ENCODE measurements around the gene NGEF. TPM values are rescaled to one million over a fixed set of nuclear protein-coding genes. Genes with fewer than 3 reads are reported as not detected.

The NGEF gene
- total RNA-seq, 1 experiment from 2014 or later, result 5.4 TPM

DNA sequence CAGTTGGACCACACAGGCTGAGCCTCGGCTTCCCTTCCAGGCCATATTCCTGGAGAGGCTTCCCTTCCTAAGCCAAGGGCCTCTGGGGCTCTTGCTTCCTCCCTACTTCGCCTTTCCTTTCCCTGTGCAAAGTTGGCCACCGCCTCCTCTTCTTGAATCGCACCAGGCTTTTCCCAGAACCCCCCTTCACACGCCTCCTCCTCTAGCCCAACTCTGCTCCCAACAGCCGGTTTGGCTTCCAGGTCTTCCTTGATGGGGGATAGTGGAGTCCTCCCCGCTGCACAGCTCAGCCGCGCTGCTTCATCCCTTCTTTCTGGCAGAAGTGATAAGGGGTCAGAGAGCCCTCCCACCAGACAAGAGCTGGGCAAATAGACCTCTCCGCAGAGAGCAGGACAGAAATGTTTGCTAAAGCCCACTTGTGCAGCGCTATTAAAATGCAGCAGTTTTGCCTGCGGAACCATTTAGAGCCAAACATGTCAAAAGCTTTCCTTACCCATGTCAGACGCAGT is 86.6 kb downstream of the NGEF start:
- Mint-ChIP-seq H3K4me3 (peak overlapping the region; percentile 67), H3K36me3 (no peaks in the 10 kb centered on the region), H3K4me1 (peaks cover 22% of the 10 kb centered on the region), H3K27me3 (ENCODE audit: low read depth) (peaks cover 66% of the 10 kb centered on the region), H3K27ac (no peak overlapping the region), H3K9me3 (peaks cover 5% of the 10 kb centered on the region)
- peak; percentile 5; the same call in 1 of the 2 replicates for ATAC-seq
- TF ChIP-seq JAZF1 (CRISPR knock-in tag; IDR thresholded peaks at IDR 0.05) (no peak), ATF1 (CRISPR knock-in tag; IDR thresholded peaks at IDR 0.05) (no peak), JUN (CRISPR knock-in tag; IDR thresholded peaks at IDR 0.05) (no peak), HMGA2 (CRISPR knock-in tag; IDR thresholded peaks at IDR 0.05) (no peak), NFATC4 (CRISPR knock-in tag; IDR thresholded peaks at IDR 0.05) (no peak)
- TF ChIP-seq, protein P1, sequence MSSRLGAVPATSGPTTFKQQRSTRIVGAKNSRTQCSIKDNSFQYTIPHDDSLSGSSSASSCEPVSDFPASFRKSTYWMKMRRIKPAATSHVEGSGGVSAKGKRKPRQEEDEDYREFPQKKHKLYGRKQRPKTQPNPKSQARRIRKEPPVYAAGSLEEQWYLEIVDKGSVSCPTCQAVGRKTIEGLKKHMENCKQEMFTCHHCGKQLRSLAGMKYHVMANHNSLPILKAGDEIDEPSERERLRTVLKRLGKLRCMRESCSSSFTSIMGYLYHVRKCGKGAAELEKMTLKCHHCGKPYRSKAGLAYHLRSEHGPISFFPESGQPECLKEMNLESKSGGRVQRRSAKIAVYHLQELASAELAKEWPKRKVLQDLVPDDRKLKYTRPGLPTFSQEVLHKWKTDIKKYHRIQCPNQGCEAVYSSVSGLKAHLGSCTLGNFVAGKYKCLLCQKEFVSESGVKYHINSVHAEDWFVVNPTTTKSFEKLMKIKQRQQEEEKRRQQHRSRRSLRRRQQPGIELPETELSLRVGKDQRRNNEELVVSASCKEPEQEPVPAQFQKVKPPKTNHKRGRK (CRISPR knock-in tag; IDR thresholded peaks at IDR 0.05; ENCODE audit: borderline replicate concordance), result no peak
- TF ChIP-seq, protein P2, sequence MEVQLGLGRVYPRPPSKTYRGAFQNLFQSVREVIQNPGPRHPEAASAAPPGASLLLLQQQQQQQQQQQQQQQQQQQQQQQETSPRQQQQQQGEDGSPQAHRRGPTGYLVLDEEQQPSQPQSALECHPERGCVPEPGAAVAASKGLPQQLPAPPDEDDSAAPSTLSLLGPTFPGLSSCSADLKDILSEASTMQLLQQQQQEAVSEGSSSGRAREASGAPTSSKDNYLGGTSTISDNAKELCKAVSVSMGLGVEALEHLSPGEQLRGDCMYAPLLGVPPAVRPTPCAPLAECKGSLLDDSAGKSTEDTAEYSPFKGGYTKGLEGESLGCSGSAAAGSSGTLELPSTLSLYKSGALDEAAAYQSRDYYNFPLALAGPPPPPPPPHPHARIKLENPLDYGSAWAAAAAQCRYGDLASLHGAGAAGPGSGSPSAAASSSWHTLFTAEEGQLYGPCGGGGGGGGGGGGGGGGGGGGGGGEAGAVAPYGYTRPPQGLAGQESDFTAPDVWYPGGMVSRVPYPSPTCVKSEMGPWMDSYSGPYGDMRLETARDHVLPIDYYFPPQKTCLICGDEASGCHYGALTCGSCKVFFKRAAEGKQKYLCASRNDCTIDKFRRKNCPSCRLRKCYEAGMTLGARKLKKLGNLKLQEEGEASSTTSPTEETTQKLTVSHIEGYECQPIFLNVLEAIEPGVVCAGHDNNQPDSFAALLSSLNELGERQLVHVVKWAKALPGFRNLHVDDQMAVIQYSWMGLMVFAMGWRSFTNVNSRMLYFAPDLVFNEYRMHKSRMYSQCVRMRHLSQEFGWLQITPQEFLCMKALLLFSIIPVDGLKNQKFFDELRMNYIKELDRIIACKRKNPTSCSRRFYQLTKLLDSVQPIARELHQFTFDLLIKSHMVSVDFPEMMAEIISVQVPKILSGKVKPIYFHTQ (CRISPR knock-in tag; IDR thresholded peaks at IDR 0.05), result no peak
- no peak for DNase-seq (ENCODE audit: low spot score)
- ChIA-PET POLR2A (no interaction called here), CTCF (interaction anchor here (1.6 to 2.6 kb wide), 3 partner anchors 102 to 133 kb away, joined by 7 to 11 read pairs (median 7); partner anchors contain the start of gene INPP5D)

DNA sequence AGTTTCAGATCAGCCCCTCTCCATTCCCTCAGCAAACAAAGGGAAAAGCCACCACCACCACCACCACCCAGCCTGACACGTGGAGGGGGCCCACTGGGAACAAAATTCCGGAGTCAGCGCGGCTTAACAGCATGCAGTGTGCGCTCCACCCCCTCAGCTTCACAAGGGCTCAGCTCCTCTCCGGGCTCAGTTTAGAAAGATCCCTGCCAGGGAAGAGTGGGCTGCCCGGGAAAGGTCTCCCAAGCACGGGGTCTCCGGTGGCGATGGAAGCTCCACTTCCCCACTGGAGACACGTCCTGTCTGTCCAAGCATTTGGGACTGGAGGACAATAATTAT is 87.3 kb downstream of the NGEF start:
- H3K27ac Mint-ChIP-seq, result no peak overlapping the region
- H3K4me3 Mint-ChIP-seq, result no peak overlapping the region
- no peak for ATAC-seq
- H3K4me1 Mint-ChIP-seq, result peaks cover 22% of the 10 kb centered on the region
- ChIA-PET CTCF (interaction anchor here (0.7 to 1.9 kb wide), 6 partner anchors 32 to 203 kb away, joined by 3 to 7 read pairs (median 4); partner anchors contain the start of gene INPP5D), POLR2A (no interaction called here)
- H3K36me3 Mint-ChIP-seq, result no peaks in the 10 kb centered on the region
- DNase-seq (ENCODE audit: low spot score), result no peak
- H3K27me3 Mint-ChIP-seq (ENCODE audit: low read depth), result peaks cover 59% of the 10 kb centered on the region
- peaks cover 5% of the 10 kb centered on the region for H3K9me3 Mint-ChIP-seq
- TF ChIP-seq, protein P3, sequence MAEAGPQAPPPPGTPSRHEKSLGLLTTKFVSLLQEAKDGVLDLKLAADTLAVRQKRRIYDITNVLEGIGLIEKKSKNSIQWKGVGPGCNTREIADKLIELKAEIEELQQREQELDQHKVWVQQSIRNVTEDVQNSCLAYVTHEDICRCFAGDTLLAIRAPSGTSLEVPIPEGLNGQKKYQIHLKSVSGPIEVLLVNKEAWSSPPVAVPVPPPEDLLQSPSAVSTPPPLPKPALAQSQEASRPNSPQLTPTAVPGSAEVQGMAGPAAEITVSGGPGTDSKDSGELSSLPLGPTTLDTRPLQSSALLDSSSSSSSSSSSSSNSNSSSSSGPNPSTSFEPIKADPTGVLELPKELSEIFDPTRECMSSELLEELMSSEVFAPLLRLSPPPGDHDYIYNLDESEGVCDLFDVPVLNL (CRISPR knock-in tag; IDR thresholded peaks at IDR 0.05; ENCODE audit: borderline replicate concordance, low read depth), result no peak
- TF ChIP-seq, protein P1 (CRISPR knock-in tag; IDR thresholded peaks at IDR 0.05; ENCODE audit: borderline replicate concordance), result no peak
- no peak for TF ChIP-seq NFYB (CRISPR knock-in tag; conservative IDR thresholded peaks at IDR 0.05; ENCODE audit: low read depth)
- TF ChIP-seq, protein P4, sequence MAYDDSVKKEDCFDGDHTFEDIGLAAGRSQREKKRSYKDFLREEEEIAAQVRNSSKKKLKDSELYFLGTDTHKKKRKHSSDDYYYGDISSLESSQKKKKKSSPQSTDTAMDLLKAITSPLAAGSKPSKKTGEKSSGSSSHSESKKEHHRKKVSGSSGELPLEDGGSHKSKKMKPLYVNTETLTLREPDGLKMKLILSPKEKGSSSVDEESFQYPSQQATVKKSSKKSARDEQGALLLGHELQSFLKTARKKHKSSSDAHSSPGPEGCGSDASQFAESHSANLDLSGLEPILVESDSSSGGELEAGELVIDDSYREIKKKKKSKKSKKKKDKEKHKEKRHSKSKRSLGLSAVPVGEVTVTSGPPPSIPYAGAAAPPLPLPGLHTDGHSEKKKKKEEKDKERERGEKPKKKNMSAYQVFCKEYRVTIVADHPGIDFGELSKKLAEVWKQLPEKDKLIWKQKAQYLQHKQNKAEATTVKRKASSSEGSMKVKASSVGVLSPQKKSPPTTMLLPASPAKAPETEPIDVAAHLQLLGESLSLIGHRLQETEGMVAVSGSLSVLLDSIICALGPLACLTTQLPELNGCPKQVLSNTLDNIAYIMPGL (CRISPR knock-in tag; IDR thresholded peaks at IDR 0.05), result no peak
- TF ChIP-seq, protein P5, sequence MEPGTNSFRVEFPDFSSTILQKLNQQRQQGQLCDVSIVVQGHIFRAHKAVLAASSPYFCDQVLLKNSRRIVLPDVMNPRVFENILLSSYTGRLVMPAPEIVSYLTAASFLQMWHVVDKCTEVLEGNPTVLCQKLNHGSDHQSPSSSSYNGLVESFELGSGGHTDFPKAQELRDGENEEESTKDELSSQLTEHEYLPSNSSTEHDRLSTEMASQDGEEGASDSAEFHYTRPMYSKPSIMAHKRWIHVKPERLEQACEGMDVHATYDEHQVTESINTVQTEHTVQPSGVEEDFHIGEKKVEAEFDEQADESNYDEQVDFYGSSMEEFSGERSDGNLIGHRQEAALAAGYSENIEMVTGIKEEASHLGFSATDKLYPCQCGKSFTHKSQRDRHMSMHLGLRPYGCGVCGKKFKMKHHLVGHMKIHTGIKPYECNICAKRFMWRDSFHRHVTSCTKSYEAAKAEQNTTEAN (CRISPR knock-in tag; IDR thresholded peaks at IDR 0.05), result no peak
- TF ChIP-seq, protein P6, sequence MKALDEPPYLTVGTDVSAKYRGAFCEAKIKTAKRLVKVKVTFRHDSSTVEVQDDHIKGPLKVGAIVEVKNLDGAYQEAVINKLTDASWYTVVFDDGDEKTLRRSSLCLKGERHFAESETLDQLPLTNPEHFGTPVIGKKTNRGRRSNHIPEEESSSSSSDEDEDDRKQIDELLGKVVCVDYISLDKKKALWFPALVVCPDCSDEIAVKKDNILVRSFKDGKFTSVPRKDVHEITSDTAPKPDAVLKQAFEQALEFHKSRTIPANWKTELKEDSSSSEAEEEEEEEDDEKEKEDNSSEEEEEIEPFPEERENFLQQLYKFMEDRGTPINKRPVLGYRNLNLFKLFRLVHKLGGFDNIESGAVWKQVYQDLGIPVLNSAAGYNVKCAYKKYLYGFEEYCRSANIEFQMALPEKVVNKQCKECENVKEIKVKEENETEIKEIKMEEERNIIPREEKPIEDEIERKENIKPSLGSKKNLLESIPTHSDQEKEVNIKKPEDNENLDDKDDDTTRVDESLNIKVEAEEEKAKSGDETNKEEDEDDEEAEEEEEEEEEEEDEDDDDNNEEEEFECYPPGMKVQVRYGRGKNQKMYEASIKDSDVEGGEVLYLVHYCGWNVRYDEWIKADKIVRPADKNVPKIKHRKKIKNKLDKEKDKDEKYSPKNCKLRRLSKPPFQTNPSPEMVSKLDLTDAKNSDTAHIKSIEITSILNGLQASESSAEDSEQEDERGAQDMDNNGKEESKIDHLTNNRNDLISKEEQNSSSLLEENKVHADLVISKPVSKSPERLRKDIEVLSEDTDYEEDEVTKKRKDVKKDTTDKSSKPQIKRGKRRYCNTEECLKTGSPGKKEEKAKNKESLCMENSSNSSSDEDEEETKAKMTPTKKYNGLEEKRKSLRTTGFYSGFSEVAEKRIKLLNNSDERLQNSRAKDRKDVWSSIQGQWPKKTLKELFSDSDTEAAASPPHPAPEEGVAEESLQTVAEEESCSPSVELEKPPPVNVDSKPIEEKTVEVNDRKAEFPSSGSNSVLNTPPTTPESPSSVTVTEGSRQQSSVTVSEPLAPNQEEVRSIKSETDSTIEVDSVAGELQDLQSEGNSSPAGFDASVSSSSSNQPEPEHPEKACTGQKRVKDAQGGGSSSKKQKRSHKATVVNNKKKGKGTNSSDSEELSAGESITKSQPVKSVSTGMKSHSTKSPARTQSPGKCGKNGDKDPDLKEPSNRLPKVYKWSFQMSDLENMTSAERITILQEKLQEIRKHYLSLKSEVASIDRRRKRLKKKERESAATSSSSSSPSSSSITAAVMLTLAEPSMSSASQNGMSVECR (CRISPR knock-in tag; IDR thresholded peaks at IDR 0.05; ENCODE audit: borderline replicate concordance), result no peak
- TF ChIP-seq ELF4 (CRISPR knock-in tag; IDR thresholded peaks at IDR 0.05; ENCODE audit: low read depth), result no peak
- TF ChIP-seq, protein P7, sequence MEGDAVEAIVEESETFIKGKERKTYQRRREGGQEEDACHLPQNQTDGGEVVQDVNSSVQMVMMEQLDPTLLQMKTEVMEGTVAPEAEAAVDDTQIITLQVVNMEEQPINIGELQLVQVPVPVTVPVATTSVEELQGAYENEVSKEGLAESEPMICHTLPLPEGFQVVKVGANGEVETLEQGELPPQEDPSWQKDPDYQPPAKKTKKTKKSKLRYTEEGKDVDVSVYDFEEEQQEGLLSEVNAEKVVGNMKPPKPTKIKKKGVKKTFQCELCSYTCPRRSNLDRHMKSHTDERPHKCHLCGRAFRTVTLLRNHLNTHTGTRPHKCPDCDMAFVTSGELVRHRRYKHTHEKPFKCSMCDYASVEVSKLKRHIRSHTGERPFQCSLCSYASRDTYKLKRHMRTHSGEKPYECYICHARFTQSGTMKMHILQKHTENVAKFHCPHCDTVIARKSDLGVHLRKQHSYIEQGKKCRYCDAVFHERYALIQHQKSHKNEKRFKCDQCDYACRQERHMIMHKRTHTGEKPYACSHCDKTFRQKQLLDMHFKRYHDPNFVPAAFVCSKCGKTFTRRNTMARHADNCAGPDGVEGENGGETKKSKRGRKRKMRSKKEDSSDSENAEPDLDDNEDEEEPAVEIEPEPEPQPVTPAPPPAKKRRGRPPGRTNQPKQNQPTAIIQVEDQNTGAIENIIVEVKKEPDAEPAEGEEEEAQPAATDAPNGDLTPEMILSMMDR (IDR thresholded peaks at IDR 0.05), result no peak
- TF ChIP-seq, protein P8, sequence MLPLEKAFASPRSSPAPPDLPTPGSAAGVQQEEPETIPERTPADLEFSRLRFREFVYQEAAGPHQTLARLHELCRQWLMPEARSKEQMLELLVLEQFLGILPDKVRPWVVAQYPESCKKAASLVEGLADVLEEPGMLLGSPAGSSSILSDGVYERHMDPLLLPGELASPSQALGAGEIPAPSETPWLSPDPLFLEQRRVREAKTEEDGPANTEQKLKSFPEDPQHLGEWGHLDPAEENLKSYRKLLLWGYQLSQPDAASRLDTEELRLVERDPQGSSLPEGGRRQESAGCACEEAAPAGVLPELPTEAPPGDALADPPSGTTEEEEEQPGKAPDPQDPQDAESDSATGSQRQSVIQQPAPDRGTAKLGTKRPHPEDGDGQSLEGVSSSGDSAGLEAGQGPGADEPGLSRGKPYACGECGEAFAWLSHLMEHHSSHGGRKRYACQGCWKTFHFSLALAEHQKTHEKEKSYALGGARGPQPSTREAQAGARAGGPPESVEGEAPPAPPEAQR (CRISPR knock-in tag; IDR thresholded peaks at IDR 0.05), result no peak
